NCI-H774 (cell line): ENCODE data around the gene PLEKHA1.

Experiments used
- DNase-seq: peaks from one replicate; lab custom pipeline; 2025; lab: John Stamatoyannopoulos, UW

PLEKHA1 gene

DNA sequence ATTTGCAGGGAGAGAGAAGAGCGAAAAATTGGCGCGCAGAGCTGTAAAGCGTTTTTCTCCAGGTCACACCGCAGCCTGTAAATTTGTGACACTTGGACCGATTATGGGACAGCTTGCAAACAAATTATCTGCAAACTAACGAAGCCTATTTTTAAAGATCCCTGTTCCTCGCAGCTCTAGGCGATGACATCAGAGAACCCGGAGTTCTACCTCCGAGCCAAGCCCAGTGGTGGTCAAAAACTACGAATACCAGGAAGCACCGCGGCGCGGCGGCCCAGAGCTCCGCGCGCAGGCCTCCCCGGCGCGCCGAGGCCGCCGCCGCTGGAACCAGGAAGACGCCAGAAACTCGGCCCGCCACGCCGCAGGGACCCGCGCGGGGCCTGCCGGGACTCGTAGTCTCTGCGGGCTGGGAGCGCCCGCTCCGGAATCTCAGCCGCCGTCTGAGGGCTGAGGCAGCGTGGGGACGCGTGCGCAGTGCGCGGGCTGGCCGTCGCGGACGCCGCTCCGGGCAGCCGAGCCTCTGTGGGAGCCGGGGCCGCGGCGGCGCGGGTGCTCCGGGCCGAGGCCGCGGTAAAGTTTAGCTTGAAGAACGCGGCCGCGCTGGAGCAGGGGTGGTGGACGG is at the start of gene PLEKHA1:
TSS of gene PLEKHA1 (plus strand) at position 472 of the 622 bp plus-strand sequence. CDS start 18,493 bp downstream, outside the sequence.
- DNase-seq, result peak; percentile 75

DNA sequence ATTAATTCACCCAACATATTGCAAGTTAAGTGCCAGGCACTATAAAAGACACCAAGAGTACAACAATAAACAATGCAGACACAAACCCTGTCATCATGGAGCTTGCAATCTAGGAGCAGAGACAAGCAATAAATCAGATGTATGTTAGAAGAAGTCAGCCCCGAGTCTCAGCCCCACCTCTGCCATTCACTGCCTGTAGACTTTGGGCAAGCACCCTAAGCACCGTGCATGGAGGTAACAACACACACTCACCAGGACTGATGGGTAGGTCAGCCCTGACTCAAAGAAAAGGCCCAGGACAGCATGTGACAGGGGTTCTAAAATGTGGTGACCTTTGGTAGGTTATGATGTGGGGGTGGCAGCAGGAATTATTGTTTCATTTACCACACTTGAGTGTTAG is 49.3 kb upstream of the PLEKHA1 start:
- DNase-seq, result no peak

DNA sequence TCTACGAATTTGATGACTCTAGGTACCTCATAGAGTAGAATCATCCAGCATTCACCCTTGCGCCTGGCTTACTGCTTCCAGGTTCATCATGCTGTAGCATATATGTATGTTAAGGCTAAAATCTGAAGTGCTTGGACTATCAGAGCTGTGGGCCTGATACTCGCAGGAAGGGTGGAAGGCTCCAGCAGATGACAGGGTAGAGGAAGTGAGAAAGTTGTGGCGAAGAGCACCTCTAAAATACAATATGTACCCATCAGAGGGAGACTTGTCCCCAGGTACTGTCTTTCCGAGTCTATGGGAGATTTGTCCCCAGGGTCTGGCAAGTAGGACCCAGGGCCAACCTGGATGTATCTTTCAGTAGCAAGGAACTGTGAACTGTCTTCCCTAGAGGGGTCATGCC is 48.1 kb upstream of the PLEKHA1 start:
- DNase-seq, result no peak

DNA sequence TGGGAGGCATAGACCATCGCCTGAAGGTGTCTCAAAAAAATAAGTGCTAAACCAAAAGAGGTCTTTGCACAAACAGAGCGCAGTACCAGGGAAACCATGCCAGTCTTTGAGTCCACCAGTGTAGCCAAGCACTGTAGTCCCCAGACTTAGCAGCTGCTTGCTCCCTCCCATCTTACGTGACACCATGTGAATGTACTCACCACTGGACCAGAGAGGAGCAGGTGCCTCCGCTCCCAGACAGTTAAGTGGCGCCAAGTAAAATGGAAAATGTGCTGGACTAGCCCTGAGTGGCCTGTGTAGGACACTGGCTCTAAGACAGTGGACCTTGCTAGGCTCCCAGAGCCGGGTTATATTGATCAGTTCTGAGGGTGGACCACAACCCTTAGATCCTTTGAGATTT is 47.7 kb upstream of the PLEKHA1 start:
- DNase-seq, result no peak

DNA sequence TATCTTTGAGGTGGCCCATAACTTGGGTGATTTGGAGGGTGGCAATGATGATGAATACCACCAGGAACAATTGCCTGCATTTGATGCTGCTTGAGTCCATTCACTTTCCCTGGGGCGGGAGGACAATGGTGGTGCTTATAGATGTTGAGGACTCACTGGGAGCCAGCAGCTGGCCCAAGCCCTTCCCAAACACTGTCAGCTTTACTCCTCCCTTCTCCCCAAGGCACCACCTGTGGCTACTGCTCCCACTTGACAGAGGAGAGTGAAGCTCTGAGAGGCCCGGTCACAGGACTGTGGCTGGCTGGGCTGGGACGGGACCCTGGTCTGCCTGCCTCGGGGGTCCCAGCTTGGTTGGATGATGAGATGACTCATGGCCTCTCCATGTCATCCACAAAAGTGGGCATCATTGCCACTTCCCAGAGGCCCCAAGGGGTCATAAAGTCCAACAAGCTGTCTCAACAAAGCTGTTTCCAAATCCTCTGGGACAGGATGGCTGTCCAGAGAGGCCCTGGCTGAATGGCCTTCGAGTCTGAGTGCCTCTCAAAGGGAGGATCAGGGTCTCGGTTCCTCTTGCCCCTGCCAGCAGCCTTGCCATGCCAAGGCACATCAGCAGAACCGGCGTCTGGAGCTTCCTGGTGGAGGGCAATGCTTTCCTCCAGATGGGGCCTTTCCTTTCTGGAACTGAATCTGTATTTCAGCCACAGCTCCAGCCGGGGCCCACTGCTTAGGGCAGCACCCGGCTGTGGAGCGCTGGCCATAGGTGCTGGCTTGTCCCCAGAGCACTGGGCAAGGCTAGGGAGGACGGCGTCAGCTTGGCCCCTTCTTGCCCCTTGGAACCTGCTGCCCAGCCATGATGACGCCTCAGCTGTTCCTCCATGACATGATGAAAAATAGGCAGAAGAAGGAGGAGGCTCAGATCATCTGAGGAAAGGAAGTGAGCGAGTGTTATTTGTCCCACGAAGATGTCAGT is 47.0 kb upstream of the PLEKHA1 start:
- no peak for DNase-seq

DNA sequence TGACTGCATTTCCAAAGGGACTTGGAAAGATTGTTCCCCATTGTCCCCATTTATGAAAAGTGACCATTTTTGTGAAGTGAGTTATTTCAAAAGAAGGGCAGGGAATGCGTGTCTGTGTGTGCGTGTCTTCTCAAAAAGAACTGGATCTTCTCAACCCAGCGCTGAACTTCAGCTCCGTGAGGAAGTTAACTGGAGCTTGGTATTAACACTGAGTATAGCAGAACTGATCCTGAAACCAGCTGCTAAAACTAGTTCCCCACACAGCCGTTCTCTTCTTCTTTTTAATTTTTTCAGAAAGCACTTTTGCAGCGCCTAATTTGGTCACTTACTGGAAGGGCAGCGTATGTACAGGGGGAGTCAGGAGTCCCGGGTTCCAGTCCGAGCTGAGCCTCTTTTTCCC is 45.8 kb upstream of the PLEKHA1 start:
- DNase-seq, result no peak

DNA sequence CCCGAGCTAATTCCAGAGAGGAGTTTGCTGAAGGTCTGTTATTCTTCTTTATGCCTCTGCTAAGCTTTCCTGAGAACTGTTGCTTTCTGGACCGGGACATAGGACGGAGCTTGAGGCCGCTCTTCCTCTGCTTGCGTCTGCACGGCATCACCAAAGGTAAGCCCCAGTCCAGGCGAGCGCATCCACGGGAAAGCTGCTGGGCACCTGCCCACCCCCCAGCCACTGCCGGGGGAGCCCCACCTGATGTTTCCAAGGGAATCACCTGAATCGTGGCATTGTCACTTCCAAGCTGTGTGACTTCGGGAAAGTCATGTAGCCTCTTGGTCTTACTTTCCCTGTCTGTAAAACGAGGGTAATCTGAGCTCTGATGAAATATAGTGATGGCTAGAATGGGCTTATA is 45.1 kb upstream of the PLEKHA1 start:
- DNase-seq, result no peak

DNA sequence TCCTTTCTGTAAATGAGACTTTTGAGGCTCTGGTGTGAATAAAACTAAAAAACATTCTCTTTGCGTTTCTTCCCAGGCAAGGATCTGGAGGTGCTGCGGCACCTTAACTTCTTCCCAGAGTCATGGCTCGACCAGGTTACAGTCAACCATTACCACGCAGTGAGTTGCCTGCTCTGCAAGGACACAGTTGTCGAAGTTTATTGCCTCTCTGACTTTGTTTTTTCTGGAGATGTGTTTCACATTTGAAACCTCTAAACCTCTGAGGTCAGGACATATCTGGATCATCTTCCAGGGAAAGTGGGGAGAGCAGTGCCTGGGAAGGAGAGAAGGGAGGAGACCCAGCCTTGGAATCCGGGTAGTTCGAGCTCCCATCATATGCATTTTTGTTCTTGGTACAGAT is 43.4 kb upstream of the PLEKHA1 start:
- DNase-seq, result no peak

DNA sequence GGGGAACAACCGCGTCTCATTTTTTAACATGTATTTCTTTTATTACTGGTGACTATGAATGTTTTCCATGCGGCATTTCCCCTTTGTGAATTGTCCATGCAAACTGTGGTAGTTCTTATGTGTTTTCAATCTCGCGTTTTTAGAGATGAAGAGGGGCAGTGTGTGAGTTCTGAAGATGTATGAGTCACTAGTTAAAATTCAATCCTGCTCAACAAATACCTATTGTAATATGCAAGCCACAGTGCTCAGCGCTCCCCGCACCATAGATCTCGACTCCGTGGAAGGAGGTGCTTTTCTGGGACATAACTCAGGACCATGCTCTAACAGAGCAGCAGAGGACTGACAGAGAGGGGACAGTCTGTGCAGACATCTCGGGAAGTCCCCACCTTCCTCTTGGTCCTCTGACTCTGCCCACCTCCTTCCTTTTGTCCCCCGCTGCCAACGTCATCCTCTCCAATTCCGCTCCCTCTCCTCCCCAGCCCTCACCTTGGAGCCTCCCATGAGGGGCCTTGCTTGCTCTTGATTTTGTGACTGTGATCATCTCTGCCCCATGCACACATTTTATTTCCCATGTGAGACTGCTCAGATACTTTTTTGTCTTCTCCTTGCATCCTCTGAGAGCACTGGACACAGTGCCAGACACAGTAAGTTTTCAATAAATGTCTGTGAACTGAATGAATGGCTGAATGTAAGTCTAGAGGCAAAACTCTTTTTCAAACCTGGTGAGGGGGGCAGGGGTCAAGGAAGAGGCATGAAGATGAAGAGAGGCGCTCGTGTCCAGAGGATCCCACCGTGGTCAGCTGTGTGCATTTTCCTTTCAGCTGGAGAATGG is 42.7 kb upstream of the PLEKHA1 start:
- DNase-seq, result no peak

DNA sequence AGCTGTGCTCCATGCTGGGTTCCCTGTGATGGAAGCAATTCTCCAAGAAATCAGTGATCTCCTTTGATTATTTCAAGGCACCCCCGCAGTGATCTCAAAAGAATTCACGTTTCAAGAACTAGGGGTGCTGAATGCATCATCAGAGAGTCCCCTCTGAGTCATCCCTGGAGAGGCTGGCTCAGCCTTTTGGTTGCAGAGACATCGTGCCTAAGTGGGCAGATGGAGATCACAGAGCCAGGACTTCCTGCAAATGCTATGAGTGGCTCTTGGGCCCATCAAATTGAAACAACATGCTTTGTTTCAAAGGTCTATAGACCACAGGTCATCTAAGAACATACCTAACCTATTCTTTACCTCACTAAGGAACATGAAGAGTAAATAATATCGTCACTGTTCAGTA is 41.5 kb upstream of the PLEKHA1 start:
- no peak for DNase-seq

DNA sequence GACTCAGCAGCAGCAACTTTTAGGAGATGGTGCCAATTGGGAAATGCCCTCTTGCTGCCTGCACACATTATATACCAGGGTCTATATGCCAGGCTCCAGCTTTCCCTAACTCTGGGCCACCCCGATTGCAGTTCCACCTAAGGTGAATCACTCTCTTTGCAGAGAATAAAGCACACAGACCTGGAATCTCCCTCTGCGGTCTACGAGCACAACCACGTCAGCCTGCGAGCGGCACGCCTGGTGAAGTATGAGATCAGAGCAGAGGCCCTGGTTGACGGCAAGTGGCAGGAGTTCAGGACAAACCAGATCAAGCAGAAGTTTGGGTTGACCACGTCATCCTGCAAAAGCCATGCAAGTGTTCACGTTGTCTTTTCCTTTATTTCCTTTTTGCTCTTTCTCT is 38.2 kb upstream of the PLEKHA1 start:
- no peak for DNase-seq

DNA sequence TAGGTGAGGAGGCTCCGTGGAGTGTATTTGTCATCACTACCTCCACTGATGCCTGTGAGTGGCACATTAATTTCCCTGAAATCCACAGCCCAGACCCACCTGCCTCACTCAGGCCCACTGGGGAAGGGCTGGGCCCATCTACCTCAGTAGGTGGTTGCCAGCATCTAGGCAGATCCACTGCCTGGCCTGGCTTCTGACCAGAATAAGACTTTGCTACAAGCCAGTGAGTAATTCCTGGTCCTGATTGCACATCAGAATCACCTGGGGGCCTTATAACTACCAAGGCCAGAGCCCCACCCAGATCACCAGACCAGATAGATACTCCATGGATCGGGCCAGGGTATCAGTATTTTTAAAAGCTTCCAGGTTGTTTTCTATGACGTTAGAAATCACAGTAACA is 37.5 kb upstream of the PLEKHA1 start:
- DNase-seq, result no peak

DNA sequence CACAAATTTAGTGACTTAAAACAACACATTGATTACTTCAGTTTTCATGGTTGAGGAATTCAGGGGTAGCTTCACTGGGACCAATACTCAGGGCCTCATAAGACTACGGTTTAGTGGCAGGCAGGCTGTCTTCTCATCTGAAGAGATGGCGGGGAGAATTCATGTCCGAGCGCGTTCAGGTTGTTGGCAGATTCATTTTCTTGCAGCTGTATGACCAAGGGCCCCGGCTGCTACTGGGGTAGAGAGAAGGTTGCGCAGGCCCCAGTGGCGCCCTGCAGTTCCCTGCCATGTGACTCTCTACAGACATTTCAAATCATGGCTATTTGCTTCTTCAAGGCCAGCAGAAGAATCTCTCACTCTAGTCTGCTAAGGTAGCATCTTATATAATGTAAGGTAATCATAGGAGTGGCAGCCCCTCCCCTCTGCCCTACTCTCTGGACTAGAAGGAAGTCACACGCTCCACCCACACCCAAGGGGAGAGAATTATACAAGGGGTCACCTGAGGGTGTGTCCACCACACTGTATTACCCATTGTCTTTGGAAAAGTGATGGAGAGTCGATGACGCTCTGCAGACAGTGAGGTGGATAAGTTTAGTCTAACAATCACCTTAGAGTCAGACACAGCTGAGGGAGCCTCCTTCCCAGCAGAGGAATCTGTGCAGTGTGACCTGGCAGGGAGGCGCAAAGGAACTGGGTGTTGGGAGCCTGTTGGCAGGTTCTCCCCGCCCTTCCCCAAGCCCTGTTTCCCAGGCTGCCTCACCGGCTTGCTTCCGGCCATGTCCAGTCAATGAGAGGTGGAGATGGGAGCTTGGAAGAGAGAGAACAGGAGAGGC is 35.7 kb upstream of the PLEKHA1 start:
- DNase-seq, result no peak

DNA sequence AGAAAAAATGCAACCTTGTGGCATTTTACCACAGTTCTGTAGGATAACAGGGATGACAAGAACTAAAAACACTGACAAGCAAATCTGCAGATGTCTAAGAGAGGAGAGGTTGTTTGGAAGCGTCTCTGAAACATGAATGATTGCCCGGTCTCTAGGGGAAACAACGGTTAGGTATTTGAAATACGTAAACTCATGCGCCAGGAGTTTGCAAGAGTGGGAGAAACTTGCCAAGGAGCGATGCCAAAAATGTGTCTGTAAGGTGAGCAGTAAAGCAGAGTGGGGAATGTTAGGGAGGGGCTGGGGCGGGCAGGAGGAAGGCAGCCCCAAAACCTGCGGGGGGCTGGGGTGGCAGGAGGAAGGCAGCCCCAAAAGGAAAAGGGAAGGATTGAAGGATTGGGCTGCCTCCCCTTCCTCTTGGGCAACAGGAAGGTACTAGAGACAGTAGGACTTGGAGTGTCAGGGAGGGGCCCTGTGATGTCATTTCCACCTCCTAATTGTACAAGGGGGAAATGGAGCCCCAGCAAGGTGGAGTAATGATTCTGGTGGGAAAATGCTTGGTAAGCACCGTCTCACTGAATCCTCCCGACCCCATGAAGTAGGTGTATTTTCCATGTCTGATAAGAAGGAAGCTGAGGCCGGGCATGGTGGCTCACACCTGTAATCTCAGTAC is 33.2 kb upstream of the PLEKHA1 start:
- DNase-seq, result no peak

DNA sequence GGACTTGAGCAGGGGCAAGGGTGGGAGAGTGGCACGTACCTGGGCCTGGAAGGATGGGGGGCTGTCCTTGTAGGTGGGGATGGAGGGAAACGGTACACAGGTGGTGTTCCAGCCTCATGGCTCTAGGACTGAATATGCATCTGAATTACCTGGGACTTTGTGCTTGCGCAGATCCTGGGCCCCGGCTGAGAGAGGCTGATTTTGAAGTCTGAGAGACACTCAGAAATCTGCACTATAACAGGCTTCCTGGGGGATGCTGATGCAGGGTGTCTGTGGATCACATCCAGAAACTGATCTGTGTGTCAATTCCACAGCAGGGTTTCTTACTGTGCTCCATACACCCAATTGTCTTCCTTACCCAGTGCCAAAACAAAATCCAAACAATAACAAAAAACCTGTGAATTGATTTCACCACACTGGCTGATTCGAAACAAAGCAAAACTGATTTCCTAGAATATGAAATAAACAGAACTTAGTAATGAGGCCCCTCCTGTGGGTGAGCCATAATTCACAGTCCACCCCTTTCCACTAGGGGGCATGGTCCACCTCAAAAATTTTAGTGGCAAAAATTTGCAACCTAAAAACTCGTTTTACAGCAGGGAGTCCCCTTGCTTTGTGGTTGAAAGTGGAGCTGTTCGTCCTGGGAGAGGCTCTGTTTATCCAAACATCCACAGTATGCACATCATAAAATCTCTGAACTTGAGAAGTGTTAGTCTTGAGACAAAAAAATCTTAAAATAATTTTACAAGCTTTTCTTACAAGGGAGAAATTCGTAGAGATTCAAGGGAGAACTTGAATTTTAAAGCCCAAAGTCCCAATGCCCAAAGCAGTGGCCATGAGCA is 32.0 kb upstream of the PLEKHA1 start:
- no peak for DNase-seq

DNA sequence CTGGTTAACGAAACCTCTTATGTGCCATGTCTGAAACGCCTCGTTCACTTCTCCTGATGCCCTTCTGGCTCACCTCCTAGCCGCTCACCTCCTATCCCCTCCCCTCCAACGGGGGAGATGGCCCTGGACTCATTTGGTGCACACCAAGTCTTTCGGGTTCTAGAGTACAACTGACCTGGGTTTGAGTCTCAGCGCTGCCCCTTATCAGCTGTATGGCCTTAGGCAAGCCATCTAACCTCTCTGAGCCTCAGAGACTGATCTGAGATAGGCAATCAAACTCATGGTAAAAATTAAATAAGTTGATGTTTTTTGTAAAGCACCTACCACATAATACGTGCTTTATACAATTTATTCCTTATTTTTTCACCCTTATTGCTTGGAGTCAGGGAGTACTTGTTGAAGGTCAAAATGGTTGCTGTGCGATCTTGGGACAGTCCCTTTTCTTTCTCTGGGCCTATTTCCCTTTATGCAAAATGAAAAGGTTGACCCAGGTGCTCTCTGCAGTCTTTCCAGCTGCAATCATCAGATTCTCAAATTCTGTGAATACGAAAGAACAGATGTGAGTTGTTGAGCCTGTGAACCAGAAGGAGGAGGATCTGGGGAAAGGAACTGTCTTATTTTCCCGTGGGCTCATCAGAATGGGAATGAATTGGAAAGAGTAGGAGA is 31.2 kb upstream of the PLEKHA1 start:
- DNase-seq, result no peak

DNA sequence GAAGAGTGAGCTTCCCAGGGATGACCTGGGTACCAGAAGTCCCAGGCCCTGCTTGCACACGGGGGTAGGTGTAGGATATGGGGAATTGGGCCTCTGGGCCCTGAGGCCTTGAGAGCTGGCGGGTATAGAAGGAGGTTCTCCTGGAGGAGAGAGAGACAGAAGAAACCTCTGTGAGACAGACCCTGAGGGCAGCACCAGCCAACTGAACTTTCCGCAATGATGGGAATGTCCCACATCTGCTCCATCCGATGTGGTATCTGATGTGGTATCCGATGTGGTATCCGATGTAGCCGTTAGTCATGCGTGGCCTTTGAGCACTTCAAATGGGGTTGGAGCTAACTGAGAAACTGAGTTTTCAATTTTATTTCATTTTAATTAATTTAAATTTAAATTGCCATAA is 30.6 kb upstream of the PLEKHA1 start:
- no peak for DNase-seq

DNA sequence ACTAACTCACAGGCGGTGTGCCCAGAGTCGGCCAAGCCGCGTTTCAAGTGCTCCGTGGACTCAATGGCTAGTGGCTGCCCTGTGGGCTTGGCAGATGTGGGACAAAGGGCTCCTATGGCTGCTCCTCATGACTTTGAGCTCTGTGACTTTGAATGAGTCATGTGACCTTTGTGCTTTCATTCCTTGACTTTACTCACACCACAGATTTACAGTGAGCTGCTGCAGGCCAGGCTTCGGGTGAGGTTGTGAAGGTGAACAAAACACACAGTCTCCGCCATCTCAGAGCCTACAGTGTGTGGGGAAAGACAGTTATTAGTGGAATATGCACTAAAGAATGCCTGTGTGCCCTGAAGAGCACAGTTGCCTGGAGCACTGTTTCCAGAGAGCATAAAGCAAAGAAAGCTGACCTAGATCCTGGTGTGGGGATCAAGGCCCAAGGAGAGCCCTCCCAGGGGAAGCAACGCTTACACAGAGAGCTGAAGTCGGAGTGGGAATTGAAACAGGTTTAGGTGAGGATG is 29.7 kb upstream of the PLEKHA1 start:
- no peak for DNase-seq

DNA sequence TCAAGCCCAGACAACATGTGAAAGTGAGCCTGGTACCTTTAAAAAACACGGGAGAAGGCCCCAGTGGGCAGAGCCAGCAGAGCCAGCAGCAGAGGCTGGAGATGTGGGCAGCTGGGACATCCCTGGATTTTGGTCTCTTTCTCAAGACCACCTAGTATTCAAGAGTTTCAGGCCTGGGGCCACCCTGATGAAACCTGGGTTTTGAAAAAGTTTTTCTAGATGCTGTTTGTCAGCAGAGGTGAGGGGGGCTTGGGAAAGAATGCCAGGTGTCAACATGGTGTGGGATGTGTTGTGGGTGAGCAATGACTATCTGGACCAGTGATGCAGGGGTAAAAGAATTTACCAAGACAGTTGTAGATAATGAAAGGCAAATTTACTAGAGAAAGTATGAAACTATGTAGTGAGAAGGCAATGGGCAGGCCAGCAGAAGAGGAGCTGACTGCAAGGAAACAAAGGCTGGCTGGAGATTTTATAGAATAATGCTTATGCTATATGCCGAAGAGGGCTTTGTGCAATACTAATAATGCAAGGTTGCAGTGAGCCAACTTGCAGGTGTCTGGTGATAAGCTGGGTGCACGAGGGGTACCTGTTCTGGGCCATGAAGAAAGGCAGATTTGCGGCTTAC is 28.1 kb upstream of the PLEKHA1 start:
- no peak for DNase-seq
